Measurements from ENCODE around the gene PHACTR1. TPM values are rescaled to one million over a fixed set of nuclear protein-coding genes. Genes with fewer than 3 reads are reported as not detected.

The PHACTR1 gene
- total RNA-seq, 1 experiment from 2014 or later, result 0.05 TPM

- no TSS peak for BruUV-seq (replicated peaks)
- in situ Hi-C loops (cut with HindIII; ENCODE audit: low pct_unique_long_range_greater_than_20kb, low sequenced_read_pairs) (no loop called here), intact Hi-C loops (cut with micrococcal nuclease; ENCODE audit: unreplicated experiment) (no loop called here)
- ATAC-seq (no peak), DNase-seq (ENCODE audit: low read depth, low spot score) (no peak)
- no peak overlapping the region for H3K27ac ChIP-seq (ENCODE audit: low read length)
- ChIA-PET CTCF (no interaction called here), POLR2A (no interaction called here)
- H3K4me1 ChIP-seq (ENCODE audit: control insufficient read depth, insufficient read depth, low read length), result no peaks in the 10 kb centered on the region
- H3K27me3 ChIP-seq (ENCODE audit: control insufficient read depth, insufficient read depth, low read length), result peaks cover 6% of the 10 kb centered on the region
- no peaks in the 10 kb centered on the region for H3K36me3 ChIP-seq (ENCODE audit: control insufficient read depth, insufficient read depth, low read length)
- H3K9me3 ChIP-seq (ENCODE audit: control insufficient read depth, insufficient read depth, low read depth, low read length), result no peaks in the 10 kb centered on the region
- TF ChIP-seq TCF7L2 (IDR thresholded peaks at IDR 0.05; ENCODE audit: low read depth, low read length) (no peak), POLR2AphosphoS5 (IDR thresholded peaks at IDR 0.05; ENCODE audit: low read depth, low read length) (no peak)
- H3K4me3 ChIP-seq (ENCODE audit: low read depth in 2 of 2, low read length in 2 of 2), result no peak overlapping the region
These were observed 81.8 kb downstream of the PHACTR1 start for GRCh38 chr6:12798326-12798725.

DNA sequence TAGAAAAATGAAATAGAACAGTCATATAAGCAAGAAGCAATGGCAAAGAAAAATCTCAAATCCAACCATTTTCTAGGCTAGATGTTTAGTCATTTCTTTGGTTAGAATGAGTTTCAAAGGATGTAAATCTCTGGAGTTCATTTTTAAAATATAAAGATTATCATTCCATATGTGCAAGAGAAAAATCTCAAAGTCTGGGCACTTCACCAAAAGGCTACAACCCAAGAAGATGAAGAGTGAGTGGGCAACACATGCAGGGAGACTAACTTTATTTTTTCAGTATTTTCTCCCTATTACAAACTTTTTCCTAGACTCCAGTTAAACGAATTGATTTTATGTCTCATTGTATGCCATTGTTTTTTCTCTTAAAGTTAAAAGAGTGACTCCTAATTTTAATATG lies 83.6 kb downstream of the PHACTR1 start:
- DNase-seq (ENCODE audit: low read depth, low spot score) (no peak), ATAC-seq (no peak)
- H3K4me1 ChIP-seq (ENCODE audit: control insufficient read depth, insufficient read depth, low read length), result no peaks in the 10 kb centered on the region
- no TSS peak for BruUV-seq (replicated peaks)
- ChIA-PET CTCF (no interaction called here), POLR2A (no interaction called here)
- TF ChIP-seq TCF7L2 (IDR thresholded peaks at IDR 0.05; ENCODE audit: low read depth, low read length), result no peak
- TF ChIP-seq SIN3A (IDR thresholded peaks at IDR 0.05; ENCODE audit: borderline replicate concordance, insufficient read depth, low read depth, low read length), result no peak
- no peak for TF ChIP-seq CTCF (IDR thresholded peaks at IDR 0.05)
- TF ChIP-seq, protein P1, sequence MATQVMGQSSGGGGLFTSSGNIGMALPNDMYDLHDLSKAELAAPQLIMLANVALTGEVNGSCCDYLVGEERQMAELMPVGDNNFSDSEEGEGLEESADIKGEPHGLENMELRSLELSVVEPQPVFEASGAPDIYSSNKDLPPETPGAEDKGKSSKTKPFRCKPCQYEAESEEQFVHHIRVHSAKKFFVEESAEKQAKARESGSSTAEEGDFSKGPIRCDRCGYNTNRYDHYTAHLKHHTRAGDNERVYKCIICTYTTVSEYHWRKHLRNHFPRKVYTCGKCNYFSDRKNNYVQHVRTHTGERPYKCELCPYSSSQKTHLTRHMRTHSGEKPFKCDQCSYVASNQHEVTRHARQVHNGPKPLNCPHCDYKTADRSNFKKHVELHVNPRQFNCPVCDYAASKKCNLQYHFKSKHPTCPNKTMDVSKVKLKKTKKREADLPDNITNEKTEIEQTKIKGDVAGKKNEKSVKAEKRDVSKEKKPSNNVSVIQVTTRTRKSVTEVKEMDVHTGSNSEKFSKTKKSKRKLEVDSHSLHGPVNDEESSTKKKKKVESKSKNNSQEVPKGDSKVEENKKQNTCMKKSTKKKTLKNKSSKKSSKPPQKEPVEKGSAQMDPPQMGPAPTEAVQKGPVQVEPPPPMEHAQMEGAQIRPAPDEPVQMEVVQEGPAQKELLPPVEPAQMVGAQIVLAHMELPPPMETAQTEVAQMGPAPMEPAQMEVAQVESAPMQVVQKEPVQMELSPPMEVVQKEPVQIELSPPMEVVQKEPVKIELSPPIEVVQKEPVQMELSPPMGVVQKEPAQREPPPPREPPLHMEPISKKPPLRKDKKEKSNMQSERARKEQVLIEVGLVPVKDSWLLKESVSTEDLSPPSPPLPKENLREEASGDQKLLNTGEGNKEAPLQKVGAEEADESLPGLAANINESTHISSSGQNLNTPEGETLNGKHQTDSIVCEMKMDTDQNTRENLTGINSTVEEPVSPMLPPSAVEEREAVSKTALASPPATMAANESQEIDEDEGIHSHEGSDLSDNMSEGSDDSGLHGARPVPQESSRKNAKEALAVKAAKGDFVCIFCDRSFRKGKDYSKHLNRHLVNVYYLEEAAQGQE (IDR thresholded peaks at IDR 0.05; ENCODE audit: insufficient read depth in 1 of 2, low read depth in 2 of 2, low read length in 1 of 2), result no peak
- TF ChIP-seq POLR2AphosphoS5 (IDR thresholded peaks at IDR 0.05; ENCODE audit: low read depth, low read length), result no peak
- no peak overlapping the region for H3K4me3 ChIP-seq (ENCODE audit: low read depth in 2 of 2, low read length in 2 of 2)
- H3K27me3 ChIP-seq (ENCODE audit: control insufficient read depth, insufficient read depth, low read length), result peaks cover 6% of the 10 kb centered on the region
- H3K36me3 ChIP-seq (ENCODE audit: control insufficient read depth, insufficient read depth, low read length), result no peaks in the 10 kb centered on the region
- in situ Hi-C loops (cut with HindIII; ENCODE audit: low pct_unique_long_range_greater_than_20kb, low sequenced_read_pairs), result no loop called here
- no peak overlapping the region for H3K27ac ChIP-seq (ENCODE audit: low read length)
- intact Hi-C loops (cut with micrococcal nuclease; ENCODE audit: unreplicated experiment), result no loop called here
- no peaks in the 10 kb centered on the region for H3K9me3 ChIP-seq (ENCODE audit: control insufficient read depth, insufficient read depth, low read depth, low read length)

GRCh38 chr6:12801141-12801540 lies 84.6 kb downstream of the PHACTR1 start:
- DNase-seq (ENCODE audit: low read depth, low spot score), result no peak
- H3K4me1 ChIP-seq (ENCODE audit: control insufficient read depth, insufficient read depth, low read length), result no peaks in the 10 kb centered on the region
- CTCF ChIA-PET, result no interaction called here
- H3K9me3 ChIP-seq (ENCODE audit: control insufficient read depth, insufficient read depth, low read depth, low read length), result no peaks in the 10 kb centered on the region
- no peak overlapping the region for H3K27ac ChIP-seq (ENCODE audit: low read length)
- in situ Hi-C loops (cut with HindIII; ENCODE audit: low pct_unique_long_range_greater_than_20kb, low sequenced_read_pairs) (no loop called here), intact Hi-C loops (cut with micrococcal nuclease; ENCODE audit: unreplicated experiment) (no loop called here)
- no peak overlapping the region for H3K4me3 ChIP-seq (ENCODE audit: low read depth in 2 of 2, low read length in 2 of 2)
- H3K36me3 ChIP-seq (ENCODE audit: control insufficient read depth, insufficient read depth, low read length), result no peaks in the 10 kb centered on the region
- BruUV-seq (replicated peaks), result no TSS peak
- POLR2A ChIA-PET, result no interaction called here
- H3K27me3 ChIP-seq (ENCODE audit: control insufficient read depth, insufficient read depth, low read length), result peaks cover 6% of the 10 kb centered on the region; the same call in 1 of the 2 replicates
- TF ChIP-seq TCF7L2 (IDR thresholded peaks at IDR 0.05; ENCODE audit: low read depth, low read length) (no peak), CTCF (IDR thresholded peaks at IDR 0.05) (no peak), POLR2AphosphoS5 (IDR thresholded peaks at IDR 0.05; ENCODE audit: low read depth, low read length) (no peak), SIN3A (IDR thresholded peaks at IDR 0.05; ENCODE audit: borderline replicate concordance, insufficient read depth, low read depth, low read length) (no peak)
- TF ChIP-seq, protein P1 (IDR thresholded peaks at IDR 0.05; ENCODE audit: insufficient read depth in 1 of 2, low read depth in 2 of 2, low read length in 1 of 2), result no peak
- no peak for ATAC-seq
